Sigmoid colon (tissue), 4 donors: ENCODE measurements around the gene USP37.

Experiments
- EP300 ChIP-seq, 4 donors: sonication (generic); formaldehyde crosslinking; IDR thresholded peaks; one replicate each; pipeline ENCODE4 v1.6.1; 2017; ENCODE audit warnings: antibody characterized with exemption in 4 of 4
- POLR2A ChIP-seq, 2 donors: fragments of 450-650 bp; IDR thresholded peaks; one replicate each; pipeline ENCODE4 v1.6.1; 2016; ENCODE audit warnings: antibody characterized with exemption in 2 of 2, mild to moderate bottlenecking in 2 of 2, moderate library complexity in 2 of 2
- TF ChIP-seq, protein P1 (sequence below), 4 experiments: fragments of 450-650 bp in 3 of 4; fragments of 200-600 bp in 1 of 4; IDR thresholded peaks; one replicate each; pipeline ENCODE4 v1.5.1; 2016 to 2019; ENCODE audit warnings: antibody characterized with exemption in 4 of 4, mild to moderate bottlenecking in 3 of 4, moderate library complexity in 2 of 4

GRCh38 chr2:218585541-218585940 is 17.4 kb upstream of the USP37 start:
- TF ChIP-seq, protein P1, sequence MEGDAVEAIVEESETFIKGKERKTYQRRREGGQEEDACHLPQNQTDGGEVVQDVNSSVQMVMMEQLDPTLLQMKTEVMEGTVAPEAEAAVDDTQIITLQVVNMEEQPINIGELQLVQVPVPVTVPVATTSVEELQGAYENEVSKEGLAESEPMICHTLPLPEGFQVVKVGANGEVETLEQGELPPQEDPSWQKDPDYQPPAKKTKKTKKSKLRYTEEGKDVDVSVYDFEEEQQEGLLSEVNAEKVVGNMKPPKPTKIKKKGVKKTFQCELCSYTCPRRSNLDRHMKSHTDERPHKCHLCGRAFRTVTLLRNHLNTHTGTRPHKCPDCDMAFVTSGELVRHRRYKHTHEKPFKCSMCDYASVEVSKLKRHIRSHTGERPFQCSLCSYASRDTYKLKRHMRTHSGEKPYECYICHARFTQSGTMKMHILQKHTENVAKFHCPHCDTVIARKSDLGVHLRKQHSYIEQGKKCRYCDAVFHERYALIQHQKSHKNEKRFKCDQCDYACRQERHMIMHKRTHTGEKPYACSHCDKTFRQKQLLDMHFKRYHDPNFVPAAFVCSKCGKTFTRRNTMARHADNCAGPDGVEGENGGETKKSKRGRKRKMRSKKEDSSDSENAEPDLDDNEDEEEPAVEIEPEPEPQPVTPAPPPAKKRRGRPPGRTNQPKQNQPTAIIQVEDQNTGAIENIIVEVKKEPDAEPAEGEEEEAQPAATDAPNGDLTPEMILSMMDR (IDR thresholded peaks at IDR 0.05): no peak
- no peak for TF ChIP-seq EP300 (IDR thresholded peaks at IDR 0.05)
- TF ChIP-seq POLR2A (IDR thresholded peaks at IDR 0.05): no peak
